Tibial artery (tissue), 4 donors: ENCODE results near the gene SOX13.

Source experiments
- DNase-seq, 2 donors: peaks; one replicate each; pipeline ENCODE4 v3.0.0-alpha.2; 2019
- H3K27ac ChIP-seq, 2 donors: fragments of 200-600 bp; sonication (generic) in 1 of 2; 1 replicate in 1 of 2; 2 replicates in 1 of 2; pipeline ENCODE4 v1.5.1; 2018 to 2019; ENCODE audit warnings: mild to moderate bottlenecking in 1 of 2
- H3K27me3 ChIP-seq, 2 donors: fragments of 200-600 bp; sonication (generic) in 1 of 2; one replicate each; pipeline versions ENCODE4 v1.5.1 to v1.6.0; 2016 to 2019
- H3K36me3 ChIP-seq, 3 donors: fragments of 200-600 bp; sonication (generic) in 2 of 3; one replicate each; pipeline ENCODE4 v1.5.1; 2016 to 2019; ENCODE audit warnings: mild to moderate bottlenecking in 2 of 3
- H3K4me1 ChIP-seq, 4 donors: fragments of 200-600 bp; sonication (generic) in 2 of 4; 1 replicate in 3 of 4; 2 replicates in 1 of 4; pipeline ENCODE4 v1.5.1; 2016 to 2019
- H3K4me3 ChIP-seq, 2 donors: fragments of 200-600 bp; sonication (generic) in 1 of 2; 1 replicate in 1 of 2; 2 replicates in 1 of 2; pipeline ENCODE4 v1.5.1; 2018 to 2019; ENCODE audit warnings: mild to moderate bottlenecking in 2 of 2
- H3K9me3 ChIP-seq, 3 donors: fragments of 200-600 bp; sonication (generic) in 1 of 3; one replicate each; pipeline ENCODE4 v1.5.1; 2016 to 2019
- intact Hi-C: fragments of 100-400 bp; cut with DNase I; formaldehyde crosslinking; loops from one replicate; pipeline ENCODE4 v1.15.0; 2023; ENCODE audit warnings: low total_unique reads
- TF ChIP-seq, protein P1 (sequence below), 2 experiments: fragments of 200-600 bp in 1 of 2; fragments of 450-650 bp in 1 of 2; IDR thresholded peaks; one replicate each; pipeline ENCODE4 v1.5.1; 2017 to 2019; ENCODE audit warnings: antibody characterized with exemption in 2 of 2, mild to moderate bottlenecking in 1 of 2, moderate library complexity in 1 of 2

Gene SOX13

GRCh38 chr1:204126386-204126785 is 53.5 kb downstream of the SOX13 start:
- H3K4me3 ChIP-seq = no peak overlapping the region
- intact Hi-C loops = no loop called here
- no peaks in the 10 kb centered on the region for H3K27me3 ChIP-seq
- H3K4me1 ChIP-seq = peaks cover 4 to 57% (median 32%) of the 10 kb centered on the region in 4 donors
- DNase-seq = no peak
- no peaks in the 10 kb centered on the region for H3K9me3 ChIP-seq
- TF ChIP-seq, protein P1, sequence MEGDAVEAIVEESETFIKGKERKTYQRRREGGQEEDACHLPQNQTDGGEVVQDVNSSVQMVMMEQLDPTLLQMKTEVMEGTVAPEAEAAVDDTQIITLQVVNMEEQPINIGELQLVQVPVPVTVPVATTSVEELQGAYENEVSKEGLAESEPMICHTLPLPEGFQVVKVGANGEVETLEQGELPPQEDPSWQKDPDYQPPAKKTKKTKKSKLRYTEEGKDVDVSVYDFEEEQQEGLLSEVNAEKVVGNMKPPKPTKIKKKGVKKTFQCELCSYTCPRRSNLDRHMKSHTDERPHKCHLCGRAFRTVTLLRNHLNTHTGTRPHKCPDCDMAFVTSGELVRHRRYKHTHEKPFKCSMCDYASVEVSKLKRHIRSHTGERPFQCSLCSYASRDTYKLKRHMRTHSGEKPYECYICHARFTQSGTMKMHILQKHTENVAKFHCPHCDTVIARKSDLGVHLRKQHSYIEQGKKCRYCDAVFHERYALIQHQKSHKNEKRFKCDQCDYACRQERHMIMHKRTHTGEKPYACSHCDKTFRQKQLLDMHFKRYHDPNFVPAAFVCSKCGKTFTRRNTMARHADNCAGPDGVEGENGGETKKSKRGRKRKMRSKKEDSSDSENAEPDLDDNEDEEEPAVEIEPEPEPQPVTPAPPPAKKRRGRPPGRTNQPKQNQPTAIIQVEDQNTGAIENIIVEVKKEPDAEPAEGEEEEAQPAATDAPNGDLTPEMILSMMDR (IDR thresholded peaks at IDR 0.05) = no peak
- H3K27ac ChIP-seq = peak overlapping the region; percentile 63 to 64
- H3K36me3 ChIP-seq = peaks cover 43 to 56% (median 54%) of the 10 kb centered on the region in 3 donors

- intact Hi-C loops = loop anchor here (1.0 kb wide), 1 partner anchor 54 kb away; the partner anchor contains the start of gene SOX13
- peaks cover 37 to 56% (median 48%) of the 10 kb centered on the region in 3 donors for H3K36me3 ChIP-seq
- H3K27me3 ChIP-seq = no peaks in the 10 kb centered on the region
- no peak overlapping the region for H3K4me3 ChIP-seq
- H3K9me3 ChIP-seq = no peaks in the 10 kb centered on the region
- H3K27ac ChIP-seq = peak overlapping the region; percentile 63 to 64
- no peak for DNase-seq
- H3K4me1 ChIP-seq = peaks cover 5 to 61% (median 34%) of the 10 kb centered on the region in 4 donors
- TF ChIP-seq, protein P1 (IDR thresholded peaks at IDR 0.05) = no peak
Observed at GRCh38 chr1:204126956-204127355, 54.0 kb downstream of the SOX13 start.

DNA sequence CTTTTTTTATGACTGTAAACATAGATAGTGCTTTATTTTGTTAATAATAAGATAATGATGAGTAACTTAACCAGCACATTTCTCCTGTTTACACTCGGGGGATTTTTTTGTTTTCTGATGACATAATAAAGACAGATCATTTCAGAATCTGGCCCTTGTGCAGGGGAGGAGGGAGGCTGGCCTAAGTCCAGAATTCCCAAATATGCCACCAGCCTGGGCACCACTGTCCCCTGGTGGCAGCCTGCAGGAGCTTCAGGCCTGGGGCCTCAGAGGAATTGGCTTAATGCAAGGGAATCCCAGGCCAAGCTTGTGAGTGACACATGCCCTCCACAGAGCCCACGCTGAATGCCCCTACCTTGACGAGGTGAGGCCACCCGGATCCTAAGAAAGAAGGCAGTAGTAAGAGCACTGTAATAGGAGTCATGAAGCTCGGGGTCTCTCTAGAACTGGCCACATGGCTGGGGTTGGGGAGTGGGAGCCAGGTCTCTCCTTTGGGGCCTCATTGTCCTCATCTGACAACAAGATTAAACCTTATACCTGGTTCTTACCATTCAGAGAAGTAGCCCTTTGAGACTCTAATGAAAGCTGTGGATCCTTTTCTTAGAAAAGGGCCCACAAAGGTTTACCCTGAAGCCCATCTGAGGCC is 54.8 kb downstream of the SOX13 start:
- peak; percentile 76 to 87 for DNase-seq
- TF ChIP-seq, protein P1 (IDR thresholded peaks at IDR 0.05) = peak; percentile 99 to 100
- intact Hi-C loops = loop anchor here (1.0 to 2.0 kb wide), 3 partner anchors 54 to 265 kb away; partner anchors contain the start of gene SOX13
- H3K27me3 ChIP-seq = no peaks in the 10 kb centered on the region
- no peak overlapping the region for H3K4me3 ChIP-seq
- H3K9me3 ChIP-seq = no peaks in the 10 kb centered on the region
- peaks cover 29 to 51% (median 41%) of the 10 kb centered on the region in 3 donors for H3K36me3 ChIP-seq
- H3K27ac ChIP-seq = peak overlapping the region; percentile 63 to 64
- H3K4me1 ChIP-seq = peaks cover 5 to 61% (median 36%) of the 10 kb centered on the region in 4 donors

DNA sequence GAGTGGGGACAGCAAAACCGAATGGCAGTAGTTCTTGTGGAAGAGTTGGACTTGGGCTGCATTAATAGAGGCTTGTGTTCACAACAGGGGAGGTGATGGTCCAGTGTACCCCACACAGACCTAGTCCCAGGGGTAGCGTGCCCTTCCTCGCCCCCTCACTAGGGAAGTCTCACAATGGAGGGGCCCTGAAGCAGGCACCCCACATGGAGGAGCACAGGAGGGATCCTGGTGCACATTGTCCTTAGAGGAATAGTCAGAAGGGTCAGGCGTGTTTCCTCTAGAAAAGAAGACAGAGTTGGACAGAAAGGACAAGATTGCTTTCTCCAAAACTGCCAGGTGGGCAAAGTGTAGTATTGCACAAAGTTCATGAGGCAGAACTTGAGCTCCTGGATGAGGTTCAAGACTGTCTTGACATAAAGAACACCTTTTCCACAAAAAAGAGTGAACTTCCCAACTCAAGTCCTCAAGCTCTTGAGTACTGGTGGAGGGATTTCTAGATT is 55.6 kb downstream of the SOX13 start:
- TF ChIP-seq, protein P1 (IDR thresholded peaks at IDR 0.05) = no peak
- Histone ChIP-seq H3K4me3 (no peak overlapping the region), H3K27me3 (no peaks in the 10 kb centered on the region), H3K27ac (peak overlapping the region in 1 of 2 donors; percentile 64), H3K36me3 (peaks cover 21 to 43% (median 33%) of the 10 kb centered on the region in 3 donors), H3K9me3 (no peaks in the 10 kb centered on the region), H3K4me1 (peaks cover 5 to 61% (median 36%) of the 10 kb centered on the region in 4 donors)
- no peak for DNase-seq
- intact Hi-C loops = loop anchor here (2.0 kb wide), 2 partner anchors 258 to 266 kb away; no protein-coding TSS in a partner anchor

- H3K4me3 ChIP-seq = no peak overlapping the region
- H3K27ac ChIP-seq = peak overlapping the region; percentile 39 to 64
- H3K27me3 ChIP-seq = no peaks in the 10 kb centered on the region
- TF ChIP-seq, protein P1 (IDR thresholded peaks at IDR 0.05) = peak; percentile 85 to 91
- no peaks in the 10 kb centered on the region for H3K9me3 ChIP-seq
- intact Hi-C loops = loop anchor here (2.0 kb wide), 2 partner anchors 258 to 266 kb away; no protein-coding TSS in a partner anchor
- peak; percentile 60 to 84 for DNase-seq
- H3K4me1 ChIP-seq = peaks cover 5 to 61% (median 36%) of the 10 kb centered on the region in 4 donors
- H3K36me3 ChIP-seq = peaks cover 20 to 43% (median 31%) of the 10 kb centered on the region in 3 donors
Observed at GRCh38 chr1:204128964-204129896, 56.3 kb downstream of the SOX13 start.
